ENCODE data around the gene RHBDL1. TPM values are rescaled to one million over a fixed set of nuclear protein-coding genes. Genes with fewer than 3 reads are reported as not detected.

Gene RHBDL1
- total and polyA plus RNA-seq, 10 of the 15 experiments (the other 5 are each of a cell fraction or from before 2014, with no cell fraction given) = 0.04 to 1.3 (median 0.65) TPM; not detected in 5

DNA sequence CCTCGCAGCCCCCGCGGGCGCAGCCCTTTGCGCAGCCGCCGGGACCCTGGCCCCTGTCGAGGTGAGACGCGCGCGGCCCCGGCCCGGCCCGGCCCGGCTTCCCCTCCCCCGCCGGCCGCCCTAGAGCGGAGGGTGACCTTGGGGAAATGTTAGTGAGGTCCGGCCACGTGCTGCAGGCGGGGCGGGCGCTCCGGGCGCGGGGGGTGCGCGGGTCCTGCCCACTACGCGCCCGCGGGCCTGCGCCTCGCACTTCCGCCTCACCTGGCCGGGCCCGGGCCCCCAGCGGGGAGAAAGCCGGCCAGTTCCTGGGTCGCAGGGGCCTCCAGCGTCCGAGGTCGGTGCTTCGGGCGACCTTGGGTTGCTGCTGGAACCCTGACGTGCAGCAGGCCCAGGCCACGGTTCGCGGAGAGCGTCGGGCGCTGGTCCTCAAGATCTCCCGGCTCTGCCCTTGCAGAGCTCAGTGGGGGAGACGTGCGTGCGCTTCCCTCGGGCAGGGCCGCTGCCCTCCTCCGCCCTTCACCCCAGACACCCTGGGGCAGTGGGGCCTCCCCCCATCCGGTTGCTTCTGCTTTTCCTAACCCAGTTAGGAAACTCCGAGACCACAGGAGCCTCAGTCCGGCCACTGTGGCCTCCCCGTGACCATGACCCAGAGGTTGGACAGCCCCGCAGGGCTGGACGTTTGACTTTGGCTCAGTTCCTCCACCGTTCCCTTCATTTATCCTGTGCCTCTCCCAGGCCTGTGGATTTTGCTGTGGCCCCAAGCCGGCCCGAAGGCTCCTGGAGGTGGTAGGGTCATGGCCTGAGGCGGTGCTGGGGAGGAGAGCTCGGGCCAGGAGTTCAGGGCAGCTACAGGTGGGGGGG is 33.1 kb upstream of the RHBDL1 start:
- ATAC-seq (peak; percentile 68), DNase-seq (ENCODE audit: low read depth, low spot score) (no peak), FAIRE-seq (no peak)
- Histone ChIP-seq H3K4me3 (peak overlapping the region; percentile 98), H4K20me1 (ENCODE audit: control insufficient read depth, insufficient read depth) (no peaks in the 10 kb centered on the region), H3K4me2 (ENCODE audit: control insufficient read depth, insufficient read depth) (peak overlapping the region; percentile 72), H3K27me3 (replicated peaks in 1 of 2; ENCODE audit: control insufficient read depth in 2 of 2, insufficient read depth in 2 of 2, low read length in 1 of 2) (no peaks in the 10 kb centered on the region), H3K9ac (ENCODE audit: control insufficient read depth, insufficient read depth, low read length) (peak overlapping the region; percentile 89), H3K4me1 (ENCODE audit: control insufficient read depth, insufficient read depth, low read length) (peaks cover 12% of the 10 kb centered on the region), H3K36me3 (ENCODE audit: control insufficient read depth in 2 of 2, insufficient read depth in 2 of 2, low read length in 1 of 2) (no peaks in the 10 kb centered on the region; a peak in 2 of 4 replicates), H2AFZ (ENCODE audit: control insufficient read depth, low read depth, low read length) (peak overlapping the region; percentile 37), H3K79me2 (ENCODE audit: control insufficient read depth, insufficient read depth, low read length) (peaks cover 30% of the 10 kb centered on the region), H3K27ac (ENCODE audit: control insufficient read depth, insufficient read depth) (peak overlapping the region; percentile 83), H3K9me3 (replicated peaks; ENCODE audit: control insufficient read depth, insufficient read depth, low read length) (no peaks in the 10 kb centered on the region)
- ChIA-PET SMC1A (ENCODE audit: uncharacterized antibody, unreplicated experiment) (no interaction called here), CTCF (interaction anchor here (1.0 kb wide), 1 partner anchor 162 kb away, joined by 3 read pairs; no protein-coding TSS in a partner anchor), RAD21 (ENCODE audit: unreplicated experiment) (no interaction called here), POLR2A (interaction anchor here (1.3 kb wide), 1 partner anchor 38 kb away, joined by 4 read pairs; the partner anchor contains the start of gene STUB1)
- in situ Hi-C loops (cut with MboI) = no loop called here
- BruUV-seq (replicated peaks) = no TSS peak
- intact Hi-C loops (cut with micrococcal nuclease; ENCODE audit: unreplicated experiment) = no loop called here
- WGBS (ENCODE audit: insufficient coverage, insufficient replicate concordance, low lambda C conversion rate, missing lambda C conversion rate) = 4% methylated on average over 59 of the region's 72 CpGs
- TF ChIP-seq GATAD2B (conservative IDR thresholded peaks at IDR 0.05; ENCODE audit: low read depth) (peak; percentile 45; the same call in 1 of the 2 replicates), ESRRA (IDR thresholded peaks at IDR 0.05; ENCODE audit: low read length) (peak; percentile 96), ETV6 (conservative IDR thresholded peaks at IDR 0.05 in 1 of 2, IDR thresholded peaks at IDR 0.05 in 1 of 2; ENCODE audit: borderline replicate concordance in 1 of 2, low read depth in 1 of 2) (no peak), SREBF1 (IDR thresholded peaks at IDR 0.05; ENCODE audit: low read length) (no peak), KDM1A (IDR thresholded peaks at IDR 0.05; ENCODE audit: borderline replicate concordance) (no peak), ZSCAN29 (IDR thresholded peaks at IDR 0.05) (no peak), SMAD1 (IDR thresholded peaks at IDR 0.05; ENCODE audit: low read depth, partially characterized antibody) (no peak), TCF3 (IDR thresholded peaks at IDR 0.05; ENCODE audit: borderline replicate concordance, insufficient read depth, low read depth, low read length) (0 out of 2 replicates have a peak, but pooled peaks have one; percentile 6), DPF2 (IDR thresholded peaks at IDR 0.05) (peak; percentile 51; the same call in 1 of the 2 replicates), POLR2AphosphoS5 (IDR thresholded peaks at IDR 0.05; ENCODE audit: low read length) (peak; percentile 30; the same call in 1 of the 2 replicates), RUNX3 (IDR thresholded peaks at IDR 0.05; ENCODE audit: low read length) (peak; percentile 40; the same call in 1 of the 2 replicates)
- TF ChIP-seq, protein P1, sequence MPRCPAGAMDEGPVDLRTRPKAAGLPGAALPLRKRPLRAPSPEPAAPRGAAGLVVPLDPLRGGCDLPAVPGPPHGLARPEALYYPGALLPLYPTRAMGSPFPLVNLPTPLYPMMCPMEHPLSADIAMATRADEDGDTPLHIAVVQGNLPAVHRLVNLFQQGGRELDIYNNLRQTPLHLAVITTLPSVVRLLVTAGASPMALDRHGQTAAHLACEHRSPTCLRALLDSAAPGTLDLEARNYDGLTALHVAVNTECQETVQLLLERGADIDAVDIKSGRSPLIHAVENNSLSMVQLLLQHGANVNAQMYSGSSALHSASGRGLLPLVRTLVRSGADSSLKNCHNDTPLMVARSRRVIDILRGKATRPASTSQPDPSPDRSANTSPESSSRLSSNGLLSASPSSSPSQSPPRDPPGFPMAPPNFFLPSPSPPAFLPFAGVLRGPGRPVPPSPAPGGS (IDR thresholded peaks at IDR 0.05; ENCODE audit: borderline replicate concordance, insufficient read depth, low read depth, low read length, poor library complexity, severe bottlenecking) = no peak
- TF ChIP-seq, protein P2, sequence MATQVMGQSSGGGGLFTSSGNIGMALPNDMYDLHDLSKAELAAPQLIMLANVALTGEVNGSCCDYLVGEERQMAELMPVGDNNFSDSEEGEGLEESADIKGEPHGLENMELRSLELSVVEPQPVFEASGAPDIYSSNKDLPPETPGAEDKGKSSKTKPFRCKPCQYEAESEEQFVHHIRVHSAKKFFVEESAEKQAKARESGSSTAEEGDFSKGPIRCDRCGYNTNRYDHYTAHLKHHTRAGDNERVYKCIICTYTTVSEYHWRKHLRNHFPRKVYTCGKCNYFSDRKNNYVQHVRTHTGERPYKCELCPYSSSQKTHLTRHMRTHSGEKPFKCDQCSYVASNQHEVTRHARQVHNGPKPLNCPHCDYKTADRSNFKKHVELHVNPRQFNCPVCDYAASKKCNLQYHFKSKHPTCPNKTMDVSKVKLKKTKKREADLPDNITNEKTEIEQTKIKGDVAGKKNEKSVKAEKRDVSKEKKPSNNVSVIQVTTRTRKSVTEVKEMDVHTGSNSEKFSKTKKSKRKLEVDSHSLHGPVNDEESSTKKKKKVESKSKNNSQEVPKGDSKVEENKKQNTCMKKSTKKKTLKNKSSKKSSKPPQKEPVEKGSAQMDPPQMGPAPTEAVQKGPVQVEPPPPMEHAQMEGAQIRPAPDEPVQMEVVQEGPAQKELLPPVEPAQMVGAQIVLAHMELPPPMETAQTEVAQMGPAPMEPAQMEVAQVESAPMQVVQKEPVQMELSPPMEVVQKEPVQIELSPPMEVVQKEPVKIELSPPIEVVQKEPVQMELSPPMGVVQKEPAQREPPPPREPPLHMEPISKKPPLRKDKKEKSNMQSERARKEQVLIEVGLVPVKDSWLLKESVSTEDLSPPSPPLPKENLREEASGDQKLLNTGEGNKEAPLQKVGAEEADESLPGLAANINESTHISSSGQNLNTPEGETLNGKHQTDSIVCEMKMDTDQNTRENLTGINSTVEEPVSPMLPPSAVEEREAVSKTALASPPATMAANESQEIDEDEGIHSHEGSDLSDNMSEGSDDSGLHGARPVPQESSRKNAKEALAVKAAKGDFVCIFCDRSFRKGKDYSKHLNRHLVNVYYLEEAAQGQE (IDR thresholded peaks at IDR 0.05; ENCODE audit: low read depth, low read length) = no peak
- TF ChIP-seq, protein P3, sequence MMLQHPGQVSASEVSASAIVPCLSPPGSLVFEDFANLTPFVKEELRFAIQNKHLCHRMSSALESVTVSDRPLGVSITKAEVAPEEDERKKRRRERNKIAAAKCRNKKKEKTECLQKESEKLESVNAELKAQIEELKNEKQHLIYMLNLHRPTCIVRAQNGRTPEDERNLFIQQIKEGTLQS (IDR thresholded peaks at IDR 0.05; ENCODE audit: borderline replicate concordance, extremely low read depth, low read depth, low read length) = no peak
- TF ChIP-seq, protein P4, sequence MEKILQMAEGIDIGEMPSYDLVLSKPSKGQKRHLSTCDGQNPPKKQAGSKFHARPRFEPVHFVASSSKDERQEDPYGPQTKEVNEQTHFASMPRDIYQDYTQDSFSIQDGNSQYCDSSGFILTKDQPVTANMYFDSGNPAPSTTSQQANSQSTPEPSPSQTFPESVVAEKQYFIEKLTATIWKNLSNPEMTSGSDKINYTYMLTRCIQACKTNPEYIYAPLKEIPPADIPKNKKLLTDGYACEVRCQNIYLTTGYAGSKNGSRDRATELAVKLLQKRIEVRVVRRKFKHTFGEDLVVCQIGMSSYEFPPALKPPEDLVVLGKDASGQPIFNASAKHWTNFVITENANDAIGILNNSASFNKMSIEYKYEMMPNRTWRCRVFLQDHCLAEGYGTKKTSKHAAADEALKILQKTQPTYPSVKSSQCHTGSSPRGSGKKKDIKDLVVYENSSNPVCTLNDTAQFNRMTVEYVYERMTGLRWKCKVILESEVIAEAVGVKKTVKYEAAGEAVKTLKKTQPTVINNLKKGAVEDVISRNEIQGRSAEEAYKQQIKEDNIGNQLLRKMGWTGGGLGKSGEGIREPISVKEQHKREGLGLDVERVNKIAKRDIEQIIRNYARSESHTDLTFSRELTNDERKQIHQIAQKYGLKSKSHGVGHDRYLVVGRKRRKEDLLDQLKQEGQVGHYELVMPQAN (conservative IDR thresholded peaks at IDR 0.05) = peak; percentile 65; the same call in 1 of the 2 replicates
